HepG2 (cell line): ENCODE measurements around the gene TFF1. TPM values are rescaled to one million over a fixed set of nuclear protein-coding genes. Genes with fewer than 3 reads are reported as not detected.

Source experiments
- ATAC-seq: fragments of 200-7000 bp; cut with Tn5 transposase; 3 replicates; pipeline ENCODE4 v1.9.1; 2020; ENCODE audit warnings: mild to moderate bottlenecking, moderate library complexity
- BruUV-seq: library from RNA; stranded (reverse); fragments of 400-500 nt; replicated peaks from 2 replicates; lab custom pipeline; 2021; lab: Mats Ljungman, UMichigan
- CTCF ChIA-PET: fragments of 300-600 bp; formaldehyde crosslinking; extraction: SDS; loops from one replicate; lab custom pipeline; 2021; ENCODE audit warnings: low total read pairs, inconsistent platforms, low intra/inter-chr PET ratio; lab: Yijun Ruan, JAX
- POLR2A ChIA-PET: fragments of 350-600 bp; sonication (Branson Sonifier 250); formaldehyde crosslinking; loops from one replicate; lab custom pipeline; 2020; ENCODE audit warnings: antibody characterized with exemption, inconsistent platforms; lab: Yijun Ruan, JAX
- DNase-seq: peaks from one replicate; pipeline ENCODE4 v3.0.0-alpha.2; 2015; ENCODE audit warnings: low spot score
- FAIRE-seq: peaks from 3 replicates; lab custom pipeline; 2011; peaks lifted over from hg19 to GRCh38; lab: Jason Lieb, UNC
- H2AFZ ChIP-seq: one replicate; pipeline ENCODE4 v1.6.1; 2011; ENCODE audit warnings: low read length, inconsistent platforms
- H3K27ac ChIP-seq: fragments of 300-600 bp; 3 replicates; pipeline ENCODE4 v1.8.0; 2011; ENCODE audit warnings: mixed run types, mild to moderate bottlenecking, mixed read lengths, low read length, inconsistent platforms; ENCODE audit not compliant: insufficient read depth; ENCODE audit errors: extremely low read length
- H3K27me3 ChIP-seq, 2 experiments: fragments of 200-600 bp in 1 of 2; 2 replicates in 1 of 2; 3 replicates in 1 of 2; pipeline versions ENCODE4 v1.6.0 to v1.8.0; 2011; ENCODE audit warnings: low read length in 2 of 2, mild to moderate bottlenecking in 2 of 2, moderate library complexity in 2 of 2, inconsistent platforms in 1 of 2; ENCODE audit not compliant: insufficient read depth in 2 of 2, control insufficient read depth in 1 of 2
- H3K36me3 ChIP-seq, 2 experiments: fragments of 200-600 bp in 1 of 2; replicated peaks in 1 of 2; 2 replicates in 1 of 2; 3 replicates in 1 of 2; pipeline versions ENCODE4 v1.5.1 to v1.8.0; 2011; ENCODE audit warnings: low read length in 2 of 2, inconsistent platforms in 1 of 2; ENCODE audit not compliant: insufficient read depth in 2 of 2, control insufficient read depth in 1 of 2
- H3K4me1 ChIP-seq: 2 replicates; pipeline ENCODE4 v1.5.1; 2012; ENCODE audit warnings: low read length, inconsistent platforms; ENCODE audit not compliant: insufficient read depth
- H3K4me2 ChIP-seq: 2 replicates; pipeline ENCODE4 v1.6.0; 2011; ENCODE audit warnings: low read depth, low read length, inconsistent platforms
- H3K4me3 ChIP-seq, 3 experiments: fragments of 200-600 bp in 1 of 3; sonication (generic), shearing (Covaris generic) in 1 of 3; replicated peaks in 1 of 3; 2 replicates each; pipeline ENCODE4 v1.5.1; 2011 to 2016; ENCODE audit warnings: low read length in 3 of 3, inconsistent platforms in 2 of 3, low read depth in 2 of 3, mild to moderate bottlenecking in 2 of 3, control low read depth in 1 of 3, mixed read lengths in 1 of 3; ENCODE audit not compliant: insufficient read depth in 1 of 3
- H3K79me2 ChIP-seq: one replicate; pipeline ENCODE4 v1.6.1; 2011; ENCODE audit warnings: low read length, inconsistent platforms; ENCODE audit not compliant: insufficient read depth
- H3K9ac ChIP-seq: 2 replicates; pipeline ENCODE4 v1.6.0; 2011; ENCODE audit warnings: mild to moderate bottlenecking, low read depth, low read length, inconsistent platforms; ENCODE audit not compliant: insufficient read depth
- H3K9me3 ChIP-seq: 2 replicates; pipeline ENCODE4 v1.5.1; 2012; ENCODE audit warnings: mild to moderate bottlenecking, low read length
- H4K20me1 ChIP-seq: 2 replicates; pipeline ENCODE4 v1.6.0; 2011; ENCODE audit warnings: inconsistent platforms, mild to moderate bottlenecking, low read length, moderate library complexity; ENCODE audit not compliant: insufficient read depth
- BCL6 ChIP-seq: IDR thresholded peaks from 2 replicates; pipeline ENCODE4 v1.6.1; 2016; ENCODE audit warnings: missing genetic modification reagents, missing compliant biosample characterization
- CCAR2 ChIP-seq: fragments of 200-400 bp; formaldehyde crosslinking; optimal IDR thresholded peaks from 2 replicates; pipeline ENCODE3; 2018; ENCODE audit warnings: low read depth, mild to moderate bottlenecking, low read length, moderate library complexity
- ISX ChIP-seq: sonication (generic); formaldehyde crosslinking; conservative IDR thresholded peaks from 2 replicates; pipeline ENCODE4 v1.5.0; 2020; ENCODE audit warnings: missing genetic modification reagents
- NFE2L1 ChIP-seq: sonication (generic); formaldehyde crosslinking; IDR thresholded peaks from 2 replicates; pipeline ENCODE4 v1.4.0; 2020; ENCODE audit warnings: missing genetic modification reagents, mild to moderate bottlenecking, borderline replicate concordance
- SIN3B ChIP-seq: fragments of 150-350 bp; IDR thresholded peaks from 2 replicates; pipeline ENCODE4 v1.6.1; 2014; ENCODE audit warnings: low read length
- SP2 ChIP-seq: sonication (generic); formaldehyde crosslinking; IDR thresholded peaks from 2 replicates; pipeline ENCODE4 v1.5.1; 2020; ENCODE audit warnings: mild to moderate bottlenecking, missing genetic modification reagents
- SSRP1 ChIP-seq: IDR thresholded peaks from 2 replicates; pipeline ENCODE4 v1.6.1; 2016; ENCODE audit warnings: control low read depth
- ZFP36 ChIP-seq: fragments of 150-350 bp; IDR thresholded peaks from 2 replicates; pipeline ENCODE4 v1.6.1; 2018; ENCODE audit warnings: borderline replicate concordance, low read length, low read depth; ENCODE audit not compliant: partially characterized antibody
- ZNF274 ChIP-seq: sonication (generic); formaldehyde crosslinking; IDR thresholded peaks from 2 replicates; pipeline ENCODE4 v1.5.1; 2020; ENCODE audit warnings: mild to moderate bottlenecking, missing genetic modification reagents
- WGBS: methylation state at CpG from one replicate; pipeline ENCODE4 v1.1.6; 2017; ENCODE audit warnings: low lambda C conversion rate; 5-methylcytosine and 5-hydroxymethylcytosine counted together
- in situ Hi-C: cut with HindIII; loops from 2 replicates; pipeline ENCODE4 v1.10.0; 2017; ENCODE audit warnings: low pct_unique_long_range_greater_than_20kb; ENCODE audit not compliant: extremely low pct_ligation_motif_present
- intact Hi-C: fragments of 100-400 bp; cut with micrococcal nuclease; formaldehyde crosslinking; loops from one replicate; pipeline ENCODE4 v1.10.0; 2022; ENCODE audit not compliant: unreplicated experiment
- polyA plus RNA-seq, 8 experiments: library from polyadenylated mRNA; depleted of rRNA in 3 of 8; stranded (reverse) in 7 of 8; unstranded in 1 of 8; fragments of >200 nt; fragmentation: Illumina TruSeq in 4 of 8; extraction: Trizol in 4 of 8; gene quantifications; 2 replicates each; pipeline versions ENCODE4 v1.2.1 to v1.2.3, GENCODE V29; 2011 to 2016; ENCODE audit warnings: low read depth in 4 of 8, missing spikeins in 1 of 8, mixed read lengths in 1 of 8; ENCODE audit not compliant: insufficient read depth in 1 of 8
- total RNA-seq, 5 experiments: library from RNA; depleted of rRNA; stranded (reverse); fragments of >200 nt; fragmentation: Illumina TruSeq; extraction: Trizol; gene quantifications; 2 replicates each; pipeline ENCODE4 v1.2.3, GENCODE V29; 2016; ENCODE audit warnings: low read depth in 1 of 5
- TF ChIP-seq, protein P1 (sequence below): sonication (generic); formaldehyde crosslinking; IDR thresholded peaks from 2 replicates; pipeline ENCODE4 v1.5.1; 2020; ENCODE audit warnings: missing genetic modification reagents, mild to moderate bottlenecking, borderline replicate concordance
- TF ChIP-seq, protein P2 (sequence below): sonication (generic); formaldehyde crosslinking; IDR thresholded peaks from 2 replicates; pipeline ENCODE4 v1.4.0; 2020; ENCODE audit warnings: mild to moderate bottlenecking, missing genetic modification reagents, borderline replicate concordance
- TF ChIP-seq, protein P3 (sequence below): sonication (generic); formaldehyde crosslinking; IDR thresholded peaks from 2 replicates; pipeline ENCODE4 v1.8.1; 2023; ENCODE audit warnings: missing genetic modification reagents, mild to moderate bottlenecking, borderline replicate concordance

The TFF1 gene
- total and polyA plus RNA-seq, 2 of the 13 experiments (the other 11 are each of a cell fraction or from before 2014, with no cell fraction given) = 0.24 to 19.4 TPM

DNA sequence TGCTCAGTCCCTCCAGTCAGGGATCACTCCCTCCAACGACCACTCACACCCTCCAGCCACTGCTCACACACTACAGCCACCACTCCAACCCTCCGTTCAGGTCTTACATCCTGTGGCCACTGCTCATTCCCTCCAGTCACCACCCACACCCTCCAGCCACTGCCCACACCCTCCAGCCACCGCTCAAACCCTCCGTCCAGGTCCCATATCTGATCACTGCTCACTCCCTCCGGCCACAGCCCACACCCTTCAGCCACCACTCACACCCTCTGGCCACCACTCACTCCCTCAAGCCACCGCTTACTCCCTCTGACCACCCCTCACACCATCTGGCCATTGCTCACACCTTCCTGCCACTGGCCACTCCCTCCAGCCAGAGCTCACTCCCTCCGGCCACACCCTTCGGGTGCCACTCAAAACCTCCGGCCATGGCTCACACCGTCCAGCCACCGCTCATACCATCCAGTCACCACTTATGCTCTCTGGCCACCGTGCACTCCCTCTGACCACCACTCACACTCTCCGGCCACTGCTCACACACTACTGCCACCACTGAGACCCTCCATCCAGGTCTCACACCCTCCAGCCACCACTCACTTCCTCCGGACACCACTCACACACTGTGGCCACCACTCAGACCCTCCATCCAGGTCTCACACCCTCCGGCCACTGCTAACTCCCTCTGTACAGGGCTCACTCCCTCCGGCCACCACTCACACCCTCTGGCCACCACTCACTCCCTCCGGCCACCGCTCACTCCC is 4.7 kb upstream of the TFF1 start:
- 69% methylated on average over 18 of the region's 18 CpGs for WGBS
- H3K9me3 ChIP-seq = no peaks in the 10 kb centered on the region
- intact Hi-C loops (no loop called here), in situ Hi-C loops (no loop called here)
- H3K36me3 ChIP-seq = no peaks in the 10 kb centered on the region
- H4K20me1 ChIP-seq = no peaks in the 10 kb centered on the region
- peaks cover 17% of the 10 kb centered on the region for H3K4me1 ChIP-seq
- no peak for FAIRE-seq
- no peak overlapping the region for H3K4me2 ChIP-seq
- POLR2A ChIA-PET = no interaction called here
- no peak for ATAC-seq
- H2AFZ ChIP-seq = no peak overlapping the region
- no peak overlapping the region for H3K9ac ChIP-seq
- no peak for DNase-seq
- BruUV-seq = no TSS peak
- no peak overlapping the region for H3K4me3 ChIP-seq
- CTCF ChIA-PET = no interaction called here
- H3K27me3 ChIP-seq = peaks cover under 1 to 1% of the 10 kb centered on the region in 2 experiments; a peak in 1 of 5 replicates
- no peak for TF ChIP-seq SP2
- TF ChIP-seq, protein P1, sequence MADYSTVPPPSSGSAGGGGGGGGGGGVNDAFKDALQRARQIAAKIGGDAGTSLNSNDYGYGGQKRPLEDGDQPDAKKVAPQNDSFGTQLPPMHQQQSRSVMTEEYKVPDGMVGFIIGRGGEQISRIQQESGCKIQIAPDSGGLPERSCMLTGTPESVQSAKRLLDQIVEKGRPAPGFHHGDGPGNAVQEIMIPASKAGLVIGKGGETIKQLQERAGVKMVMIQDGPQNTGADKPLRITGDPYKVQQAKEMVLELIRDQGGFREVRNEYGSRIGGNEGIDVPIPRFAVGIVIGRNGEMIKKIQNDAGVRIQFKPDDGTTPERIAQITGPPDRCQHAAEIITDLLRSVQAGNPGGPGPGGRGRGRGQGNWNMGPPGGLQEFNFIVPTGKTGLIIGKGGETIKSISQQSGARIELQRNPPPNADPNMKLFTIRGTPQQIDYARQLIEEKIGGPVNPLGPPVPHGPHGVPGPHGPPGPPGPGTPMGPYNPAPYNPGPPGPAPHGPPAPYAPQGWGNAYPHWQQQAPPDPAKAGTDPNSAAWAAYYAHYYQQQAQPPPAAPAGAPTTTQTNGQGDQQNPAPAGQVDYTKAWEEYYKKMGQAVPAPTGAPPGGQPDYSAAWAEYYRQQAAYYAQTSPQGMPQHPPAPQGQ (CRISPR knock-in tag) = no peak
- no peak for TF ChIP-seq ZFP36
- TF ChIP-seq ISX (CRISPR knock-in tag) = no peak
- H3K79me2 ChIP-seq = no peaks in the 10 kb centered on the region
- no peak overlapping the region for H3K27ac ChIP-seq

DNA sequence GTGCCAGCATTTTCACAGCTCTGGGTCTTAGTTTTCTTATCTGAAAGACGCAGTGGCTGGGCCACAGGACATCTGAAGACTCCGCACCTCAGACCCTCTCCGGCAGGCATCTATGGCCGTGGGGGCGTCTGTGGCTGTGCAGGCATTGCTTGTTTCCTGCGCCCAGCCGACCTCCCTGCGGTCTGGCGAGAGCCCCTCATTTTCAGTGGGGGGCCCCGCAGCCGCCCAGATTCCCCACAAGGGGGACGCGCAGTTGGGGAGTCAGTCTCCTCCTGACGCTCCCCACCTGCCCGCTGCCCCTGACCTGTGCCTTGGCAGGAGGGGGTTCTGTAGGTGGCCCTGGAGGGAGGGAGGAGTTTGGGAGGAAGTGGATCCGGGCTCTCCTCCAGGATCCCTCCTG is 3.5 kb upstream of the TFF1 start:
- no peak overlapping the region for H3K27ac ChIP-seq
- H3K9me3 ChIP-seq = no peaks in the 10 kb centered on the region
- no peaks in the 10 kb centered on the region for H3K36me3 ChIP-seq
- H3K9ac ChIP-seq = no peak overlapping the region
- 96% methylated on average over 4 of the region's 16 CpGs for WGBS
- no peak overlapping the region for H3K4me2 ChIP-seq
- peaks cover 30% of the 10 kb centered on the region for H3K4me1 ChIP-seq
- no TSS peak for BruUV-seq
- no peak overlapping the region for H3K4me3 ChIP-seq
- H3K79me2 ChIP-seq = no peaks in the 10 kb centered on the region
- no peak overlapping the region for H2AFZ ChIP-seq
- CTCF ChIA-PET = no interaction called here
- ATAC-seq = no peak
- no peak for FAIRE-seq
- intact Hi-C loops = no loop called here
- no peak for DNase-seq
- H3K27me3 ChIP-seq = peaks cover 1 to 9% of the 10 kb centered on the region in 2 experiments; a peak in 2 of 5 replicates
- in situ Hi-C loops = no loop called here
- POLR2A ChIA-PET = no interaction called here
- no peaks in the 10 kb centered on the region for H4K20me1 ChIP-seq
- no peak for TF ChIP-seq SSRP1 (CRISPR knock-in tag)
- TF ChIP-seq CCAR2 = no peak
- TF ChIP-seq SIN3B = no peak
- TF ChIP-seq, protein P2, sequence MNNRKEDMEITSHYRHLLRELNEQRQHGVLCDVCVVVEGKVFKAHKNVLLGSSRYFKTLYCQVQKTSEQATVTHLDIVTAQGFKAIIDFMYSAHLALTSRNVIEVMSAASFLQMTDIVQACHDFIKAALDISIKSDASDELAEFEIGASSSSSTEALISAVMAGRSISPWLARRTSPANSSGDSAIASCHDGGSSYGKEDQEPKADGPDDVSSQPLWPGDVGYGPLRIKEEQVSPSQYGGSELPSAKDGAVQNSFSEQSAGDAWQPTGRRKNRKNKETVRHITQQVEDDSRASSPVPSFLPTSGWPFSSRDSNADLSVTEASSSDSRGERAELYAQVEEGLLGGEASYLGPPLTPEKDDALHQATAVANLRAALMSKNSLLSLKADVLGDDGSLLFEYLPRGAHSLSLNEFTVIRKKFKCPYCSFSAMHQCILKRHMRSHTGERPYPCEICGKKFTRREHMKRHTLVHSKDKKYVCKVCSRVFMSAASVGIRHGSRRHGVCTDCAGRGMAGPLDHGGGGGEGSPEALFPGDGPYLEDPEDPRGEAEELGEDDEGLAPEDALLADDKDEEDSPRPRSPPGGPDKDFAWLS = no peak
- TF ChIP-seq, protein P3, sequence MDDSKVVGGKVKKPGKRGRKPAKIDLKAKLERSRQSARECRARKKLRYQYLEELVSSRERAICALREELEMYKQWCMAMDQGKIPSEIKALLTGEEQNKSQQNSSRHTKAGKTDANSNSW (CRISPR knock-in tag) = no peak
- no peak for TF ChIP-seq BCL6 (CRISPR knock-in tag)
- TF ChIP-seq ZNF274 = no peak
- TF ChIP-seq NFE2L1 = no peak
